Testis (tissue), 3 donors: ENCODE results near the gene IRF2BPL. TPM values are rescaled to one million over a fixed set of nuclear protein-coding genes. Genes with fewer than 3 reads are reported as not detected.

ENCODE experiments used
- DNase-seq: peaks from one replicate; pipeline ENCODE4 v3.0.0-alpha.2; 2019
- H3K27ac ChIP-seq, 2 donors: fragments of 200-600 bp; sonication (generic); one replicate each; pipeline ENCODE4 v1.5.1; 2019
- H3K27me3 ChIP-seq: fragments of 200-600 bp; sonication (generic); one replicate; pipeline ENCODE4 v1.5.1; 2019
- H3K36me3 ChIP-seq: fragments of 200-600 bp; sonication (generic); one replicate; pipeline ENCODE4 v1.5.1; 2017; ENCODE audit warnings: low read depth; ENCODE audit errors: missing control alignments
- H3K4me1 ChIP-seq: fragments of 200-600 bp; sonication (generic); one replicate; pipeline ENCODE4 v1.5.1; 2019
- H3K4me3 ChIP-seq, 2 donors: fragments of 200-600 bp; sonication (generic); one replicate each; pipeline ENCODE4 v1.5.1; 2017 to 2019
- H3K9me3 ChIP-seq: fragments of 200-600 bp; sonication (generic); one replicate; pipeline ENCODE4 v1.5.1; 2017
- CTCF ChIP-seq, 3 experiments: fragments of 450-650 bp in 2 of 3; fragments of 200-600 bp in 1 of 3; sonication (generic) in 1 of 3; IDR thresholded peaks; one replicate each; pipeline ENCODE4 v1.5.1; 2016 to 2019; ENCODE audit warnings: antibody characterized with exemption in 3 of 3, mild to moderate bottlenecking in 2 of 3, moderate library complexity in 1 of 3
- POLR2A ChIP-seq: fragments of 450-650 bp; IDR thresholded peaks from one replicate; pipeline ENCODE4 v1.6.1; 2017; ENCODE audit warnings: antibody characterized with exemption, mild to moderate bottlenecking, moderate library complexity
- WGBS, 2 donors: methylation state at CpG; one replicate each; pipeline ENCODE4 v1.1.5; 2018; 5-methylcytosine and 5-hydroxymethylcytosine counted together
- intact Hi-C: fragments of 100-400 bp; cut with DNase I; formaldehyde crosslinking; loops from one replicate; pipeline ENCODE4 v1.15.1; 2023; ENCODE audit warnings: low total_unique reads
- polyA plus RNA-seq: library from polyadenylated mRNA; stranded (reverse); fragments of 350-450 nt; fragmentation: Illumina TruSeq; extraction: RNeasy Lipid Tissue Mini Kit (QIAGEN cat#74804); gene quantifications from one replicate; pipeline ENCODE4 v1.2.3, GENCODE V29; 2014; ENCODE audit warnings: low read depth, low replicate concordance; ENCODE audit not compliant: insufficient read depth
- total RNA-seq, 2 donors: library from RNA; depleted of rRNA; stranded (reverse); fragments of >200 nt; gene quantifications; one replicate each; pipeline ENCODE4 v1.2.3, GENCODE V29; 2016

Gene IRF2BPL
- total and polyA plus RNA-seq, 3 donors from 2014 or later: 30.9 to 120 (median 94.6) TPM

DNA sequence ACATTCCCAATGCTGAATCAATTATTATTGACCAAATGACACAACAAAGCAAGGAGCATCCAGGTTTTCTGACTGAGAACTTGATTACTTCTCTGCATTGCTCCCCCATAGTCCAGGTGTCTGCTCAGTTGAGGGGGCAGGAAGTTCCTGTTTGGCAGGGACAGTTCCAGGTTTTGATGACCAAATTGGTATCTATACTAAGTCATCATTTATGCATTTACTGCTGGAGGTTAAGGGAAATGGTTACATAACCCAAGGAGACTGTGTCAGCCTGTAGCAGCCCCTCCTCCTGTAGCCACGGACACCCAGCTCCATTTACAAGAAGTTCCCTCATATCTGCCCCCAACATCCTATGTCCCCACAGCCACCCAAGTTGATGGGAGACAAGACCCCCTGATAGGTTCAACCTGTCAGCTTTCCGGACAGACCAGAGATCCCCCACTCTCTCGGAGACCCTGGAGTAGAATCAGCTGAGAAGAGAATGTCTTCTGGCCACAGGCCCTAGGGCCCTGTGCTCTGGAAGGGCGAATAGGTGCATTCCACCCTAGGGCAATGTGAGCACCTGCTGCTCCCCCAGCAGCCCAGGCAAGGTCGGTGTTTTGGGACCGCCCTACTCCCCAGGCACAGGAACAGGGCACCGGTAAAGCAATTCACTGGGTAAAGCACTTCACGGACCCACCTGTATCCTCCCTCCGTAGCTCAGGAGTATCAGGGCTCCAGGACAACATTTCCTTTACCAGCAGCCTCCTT, 23.6 kb downstream of the IRF2BPL start:
- Histone ChIP-seq H3K4me1 (peaks cover 26% of the 10 kb centered on the region), H3K9me3 (no peaks in the 10 kb centered on the region), H3K27me3 (no peaks in the 10 kb centered on the region), H3K27ac (no peak overlapping the region), H3K36me3 (no peaks in the 10 kb centered on the region), H3K4me3 (no peak overlapping the region)
- WGBS, 2 donors: 66 to 81% methylated on average over 8 to 9 of the region's 9 CpGs
- DNase-seq: no peak
- intact Hi-C loops: no loop called here
- TF ChIP-seq POLR2A: no peak
- no peak for TF ChIP-seq CTCF (IDR thresholded peaks at IDR 0.05)

GRCh38 chr14:77003960-77004710, 24.4 kb downstream of the IRF2BPL start:
- Histone ChIP-seq H3K36me3 (no peaks in the 10 kb centered on the region), H3K27ac (no peak overlapping the region), H3K4me3 (no peak overlapping the region), H3K9me3 (no peaks in the 10 kb centered on the region), H3K27me3 (no peaks in the 10 kb centered on the region), H3K4me1 (peaks cover 26% of the 10 kb centered on the region)
- TF ChIP-seq POLR2A (no peak), CTCF (IDR thresholded peaks at IDR 0.05) (no peak)
- DNase-seq: no peak
- 80 to 82% methylated on average over 5 of the region's 5 CpGs for WGBS, 2 donors
- intact Hi-C loops: no loop called here

DNA sequence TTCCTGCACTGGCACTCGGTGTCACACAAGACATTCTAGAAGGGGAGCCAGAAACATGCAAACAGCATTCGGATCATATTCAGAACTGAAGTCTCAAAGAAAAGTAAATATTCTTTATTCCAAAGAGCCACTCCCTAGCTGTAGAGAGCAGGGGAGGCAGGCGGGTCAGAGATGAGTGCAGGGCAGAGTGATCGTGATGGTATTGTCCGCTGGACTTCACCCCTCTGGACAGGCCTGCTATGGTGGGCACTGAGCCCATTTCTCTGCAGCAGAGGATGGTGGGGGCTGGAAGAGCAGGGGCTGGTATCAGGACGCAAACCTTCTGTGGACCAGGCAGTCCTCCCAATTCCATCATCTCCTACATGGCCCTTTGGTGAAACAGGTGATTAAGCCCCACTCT, 25.6 kb downstream of the IRF2BPL start:
- no peak for TF ChIP-seq POLR2A
- TF ChIP-seq CTCF (IDR thresholded peaks at IDR 0.05): no peak
- WGBS, 2 donors: 77 to 90% methylated on average over 6 of the region's 6 CpGs
- H3K36me3 ChIP-seq: no peaks in the 10 kb centered on the region
- H3K27ac ChIP-seq: no peak overlapping the region
- H3K9me3 ChIP-seq: no peaks in the 10 kb centered on the region
- peaks cover 21% of the 10 kb centered on the region for H3K4me1 ChIP-seq
- DNase-seq: no peak
- intact Hi-C loops: no loop called here
- no peaks in the 10 kb centered on the region for H3K27me3 ChIP-seq
- H3K4me3 ChIP-seq: no peak overlapping the region

DNA sequence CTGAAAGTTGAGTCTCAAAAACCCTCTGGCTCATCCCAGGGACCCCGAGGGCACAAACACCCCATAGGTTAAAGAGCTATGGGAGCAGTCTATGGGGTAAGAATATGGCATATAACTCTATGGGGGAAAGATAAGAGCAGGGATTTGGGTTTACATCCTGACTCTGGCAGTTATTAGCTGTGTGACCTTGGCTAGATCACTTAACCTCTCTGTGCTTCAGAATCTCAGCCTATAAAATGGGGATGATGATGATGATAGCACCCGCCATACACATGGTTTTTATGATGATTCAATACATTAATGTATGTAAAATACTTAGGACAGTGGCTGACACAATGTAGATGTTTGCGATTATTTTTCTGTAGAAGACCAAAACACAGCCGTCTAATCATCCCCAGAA, 26.2 kb downstream of the IRF2BPL start:
- TF ChIP-seq POLR2A (no peak), CTCF (IDR thresholded peaks at IDR 0.05) (no peak)
- H3K27ac ChIP-seq: no peak overlapping the region
- no peaks in the 10 kb centered on the region for H3K27me3 ChIP-seq
- no peaks in the 10 kb centered on the region for H3K36me3 ChIP-seq
- DNase-seq: no peak
- WGBS, 2 donors: 96 to 97% methylated on average over 4 of the region's 4 CpGs
- no peak overlapping the region for H3K4me3 ChIP-seq
- H3K4me1 ChIP-seq: peaks cover 16% of the 10 kb centered on the region
- H3K9me3 ChIP-seq: no peaks in the 10 kb centered on the region
- intact Hi-C loops: no loop called here
